GM03348 (cell line): ENCODE measurements around the gene EXTL1.

Source experiments
- DNase-seq: peaks from one replicate; pipeline ENCODE4 v3.0.0; 2012; ENCODE audit warnings: low spot score

Gene EXTL1

GRCh38 chr1:26044414-26044813 is 22.8 kb downstream of the EXTL1 start:
- no peak for DNase-seq

GRCh38 chr1:26044971-26045721 is 23.6 kb downstream of the EXTL1 start:
- DNase-seq = no peak

DNA sequence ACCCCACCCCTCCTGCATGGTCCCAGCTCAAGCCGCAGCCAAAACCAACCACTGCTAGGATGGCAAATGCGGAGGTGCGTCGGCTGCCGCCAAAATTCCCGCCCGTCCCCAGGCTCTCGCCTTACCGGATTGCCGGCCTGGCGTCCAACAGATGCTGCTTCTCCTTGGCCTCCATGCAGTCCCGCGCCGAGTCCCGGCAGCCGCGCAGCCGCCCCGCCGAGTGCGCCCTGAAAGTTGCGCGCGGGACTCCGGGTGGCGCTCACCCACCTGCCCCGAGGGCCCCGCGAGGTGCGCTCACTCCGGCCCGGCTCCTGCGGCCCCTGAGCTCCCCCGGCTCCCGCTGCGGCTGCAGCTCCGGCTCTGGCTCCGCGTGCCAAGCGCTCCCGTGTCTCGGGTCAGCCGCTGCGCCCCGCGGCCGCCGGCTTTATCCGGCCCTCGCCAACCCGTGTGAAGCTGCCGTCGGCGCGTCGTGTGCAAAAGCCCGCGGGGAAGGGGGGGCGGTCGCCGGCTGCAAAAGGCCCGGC is 24.2 kb downstream of the EXTL1 start, which contains the start of gene SLC30A2:
SLC30A2 (minus strand) TSS at position 397 of the 524 bp plus-strand sequence; CDS start at position 175, 222 bp downstream.
- no peak for DNase-seq

- no peak for DNase-seq
Measured at GRCh38 chr1:26046246-26047095, 24.9 kb downstream of the EXTL1 start.

GRCh38 chr1:26047278-26047874 is 25.8 kb downstream of the EXTL1 start:
- no peak for DNase-seq

GRCh38 chr1:26049531-26050247 is 28.1 kb downstream of the EXTL1 start:
- no peak for DNase-seq

DNA sequence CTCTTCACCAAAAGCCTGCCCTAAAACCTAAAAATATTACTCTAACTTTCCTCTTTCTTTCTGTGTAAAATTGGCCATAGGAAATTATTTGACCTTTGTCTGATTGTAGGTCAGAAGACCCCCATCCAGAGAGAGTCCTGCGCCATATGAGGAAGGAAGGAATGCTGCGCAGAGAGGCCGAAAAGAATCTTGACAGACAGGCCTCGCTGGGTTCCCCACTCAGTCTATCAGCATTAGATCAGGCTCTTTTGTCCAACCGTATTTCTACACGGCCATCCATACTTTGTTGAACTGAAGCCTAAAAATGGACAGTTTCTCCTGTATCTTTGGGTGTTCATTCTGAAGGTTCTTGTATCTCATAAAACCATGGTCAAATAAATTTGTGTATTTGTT is 28.7 kb downstream of the EXTL1 start:
- no peak for DNase-seq

DNA sequence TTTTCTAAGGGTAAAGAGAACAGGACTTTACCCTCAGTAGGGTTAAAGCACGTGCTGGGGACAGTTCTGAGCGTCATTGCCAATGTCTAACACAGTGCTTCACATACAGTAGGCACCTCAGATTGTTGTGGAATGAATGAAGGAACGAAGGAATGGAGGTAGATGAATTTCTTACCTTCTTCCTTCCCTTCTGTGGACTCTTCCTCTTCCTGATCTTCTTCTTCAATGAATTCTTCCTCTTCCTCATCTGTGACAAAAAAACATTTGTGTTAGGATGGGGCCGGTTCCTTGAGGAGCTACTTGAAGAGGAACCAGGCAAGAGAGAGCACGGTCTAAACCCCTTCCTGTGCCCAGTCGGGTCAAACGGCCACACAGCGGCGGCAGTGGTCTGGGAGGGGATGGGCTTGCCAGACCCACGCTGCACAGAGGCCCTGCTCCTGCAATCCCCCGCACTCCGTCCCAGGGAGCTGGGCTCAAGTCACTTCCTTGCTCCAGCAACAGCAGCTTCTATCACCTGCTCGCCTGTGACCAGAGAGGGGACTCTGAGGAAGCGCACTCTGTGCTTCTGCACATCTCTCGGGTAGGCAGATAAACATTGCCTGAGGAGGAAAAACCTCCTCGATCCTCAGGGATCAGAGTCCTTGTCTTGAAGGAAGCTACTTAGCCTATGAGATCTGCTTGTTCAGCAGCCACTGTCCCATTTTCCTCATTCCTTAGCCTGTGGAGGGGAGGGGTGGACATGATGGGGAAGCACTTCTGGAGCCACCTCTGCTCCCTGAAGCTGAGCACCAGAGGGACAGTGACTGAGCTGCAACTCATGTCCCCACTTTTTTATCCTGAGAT is 32.4 kb downstream of the EXTL1 start:
- DNase-seq = no peak

DNA sequence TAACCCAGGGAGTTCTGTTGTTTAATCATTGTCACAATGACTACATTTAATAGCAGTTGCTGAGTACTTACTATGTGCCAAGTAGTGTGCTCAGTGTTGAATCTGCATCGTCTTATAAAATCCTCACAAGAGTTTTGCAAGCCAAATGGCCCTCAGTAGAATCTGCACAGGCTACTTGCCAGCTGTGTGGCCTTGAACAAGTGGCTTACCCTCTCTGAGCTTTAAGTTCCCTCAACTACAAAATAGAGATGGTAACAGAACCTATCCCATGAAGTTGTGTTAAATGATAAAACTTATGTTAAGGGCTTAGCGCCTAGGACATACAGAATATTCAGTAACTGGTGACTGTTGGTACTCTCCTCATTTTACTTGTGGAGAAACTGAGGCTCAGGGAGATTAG is 33.5 kb downstream of the EXTL1 start:
- DNase-seq = no peak

DNA sequence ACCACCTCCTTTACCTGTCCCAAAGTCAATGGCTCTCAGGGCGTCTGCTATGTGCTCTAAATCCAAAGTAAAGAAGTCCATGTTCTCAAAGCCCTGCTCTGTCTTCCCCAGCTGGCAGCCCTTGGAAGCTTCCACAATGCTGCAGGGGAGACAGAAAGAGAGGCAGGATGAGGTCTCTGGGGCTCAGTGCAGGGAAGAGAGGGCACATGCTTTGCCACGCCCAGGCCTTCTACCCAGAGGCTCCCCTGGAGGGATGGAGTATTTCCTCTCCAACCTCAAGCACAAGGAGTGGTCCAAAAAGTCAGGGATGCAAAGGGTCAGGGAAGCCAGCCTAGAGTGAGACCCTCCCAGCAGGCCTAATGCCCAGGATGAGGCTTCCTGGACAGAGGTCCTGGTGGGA is 35.6 kb downstream of the EXTL1 start:
- DNase-seq = no peak

DNA sequence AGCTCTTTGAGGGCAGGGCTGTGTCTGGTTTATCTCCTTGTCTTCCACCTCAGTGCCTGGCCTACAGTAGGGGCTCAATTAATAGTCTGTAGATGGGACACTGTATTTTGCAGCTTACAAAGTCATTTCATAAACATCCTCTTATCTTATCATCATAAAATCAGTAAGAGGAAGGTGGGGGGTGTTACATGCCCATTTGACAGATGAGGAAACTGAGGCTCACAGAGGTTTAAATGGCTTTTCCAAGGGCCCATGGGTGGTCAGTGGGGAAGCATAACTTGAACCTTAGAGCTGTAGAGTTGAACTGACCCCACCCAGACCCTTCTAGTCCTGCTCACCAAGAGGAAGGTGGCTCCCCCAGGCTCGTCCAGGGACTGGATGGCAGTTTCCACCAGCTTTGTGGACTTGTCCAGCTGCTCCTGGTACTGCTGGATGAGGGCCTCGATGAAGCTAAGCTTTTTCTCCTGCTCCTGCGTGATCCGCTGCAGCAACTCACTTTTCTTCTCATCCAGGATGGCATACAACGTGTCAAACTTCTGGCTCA is 36.5 kb downstream of the EXTL1 start:
- DNase-seq = no peak

DNA sequence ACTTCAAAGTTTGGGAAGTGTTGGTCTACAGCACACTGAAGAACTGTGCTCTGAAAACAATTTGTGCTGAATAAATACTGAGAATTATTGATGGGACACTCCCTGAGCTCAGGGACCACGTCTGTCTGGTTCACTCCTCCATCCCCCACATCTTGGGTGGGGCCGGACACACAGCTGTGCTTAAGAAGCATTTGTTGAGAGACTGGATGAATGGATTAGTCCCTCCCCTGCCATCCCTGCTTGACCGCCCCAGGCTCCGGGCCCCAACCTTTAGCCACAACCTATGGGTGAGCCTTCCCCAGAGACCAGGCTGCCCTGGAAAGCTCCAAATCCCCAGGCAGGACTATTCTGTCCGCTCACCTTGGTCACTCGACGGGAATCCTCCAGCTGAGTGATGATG is 38.3 kb downstream of the EXTL1 start:
- no peak for DNase-seq

- DNase-seq = no peak
Measured at GRCh38 chr1:26060832-26061574, 39.4 kb downstream of the EXTL1 start.

- no peak for DNase-seq
Measured at GRCh38 chr1:26064553-26064952, 43.0 kb downstream of the EXTL1 start.

- no peak for DNase-seq
Measured at GRCh38 chr1:26066160-26066559, 44.6 kb downstream of the EXTL1 start.

GRCh38 chr1:26066857-26067256 is 45.3 kb downstream of the EXTL1 start:
- DNase-seq = no peak

DNA sequence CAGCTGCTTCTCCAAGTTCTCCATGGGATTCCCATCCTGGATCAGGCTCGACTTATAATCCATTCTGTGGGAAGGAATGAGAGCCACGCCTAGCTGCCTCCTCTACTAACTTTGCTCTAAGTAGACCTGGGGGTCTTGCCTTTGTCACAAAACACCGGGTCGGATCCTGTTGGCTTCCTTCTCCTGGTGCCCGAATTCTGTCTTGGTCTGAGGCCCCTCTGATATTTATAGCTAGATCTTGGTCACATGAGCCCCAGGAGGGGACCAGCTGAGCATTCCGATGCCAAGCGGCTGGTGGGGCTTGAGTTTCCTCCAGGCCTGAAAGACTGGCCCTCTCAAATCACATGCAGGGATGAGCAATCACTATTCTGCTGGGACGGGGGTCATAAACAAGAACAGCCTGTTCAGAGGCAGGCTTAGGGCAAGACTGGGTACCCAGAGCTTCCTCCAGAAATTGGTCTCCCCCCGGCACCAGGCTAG is 45.9 kb downstream of the EXTL1 start, which contains the start of gene TRIM63:
TRIM63 (minus strand) TSS at position 199 of the 480 bp plus-strand sequence; CDS start at position 63, 136 bp downstream.
- DNase-seq = no peak

- DNase-seq = no peak
Measured at GRCh38 chr1:26069941-26070295, 48.3 kb downstream of the EXTL1 start.

DNA sequence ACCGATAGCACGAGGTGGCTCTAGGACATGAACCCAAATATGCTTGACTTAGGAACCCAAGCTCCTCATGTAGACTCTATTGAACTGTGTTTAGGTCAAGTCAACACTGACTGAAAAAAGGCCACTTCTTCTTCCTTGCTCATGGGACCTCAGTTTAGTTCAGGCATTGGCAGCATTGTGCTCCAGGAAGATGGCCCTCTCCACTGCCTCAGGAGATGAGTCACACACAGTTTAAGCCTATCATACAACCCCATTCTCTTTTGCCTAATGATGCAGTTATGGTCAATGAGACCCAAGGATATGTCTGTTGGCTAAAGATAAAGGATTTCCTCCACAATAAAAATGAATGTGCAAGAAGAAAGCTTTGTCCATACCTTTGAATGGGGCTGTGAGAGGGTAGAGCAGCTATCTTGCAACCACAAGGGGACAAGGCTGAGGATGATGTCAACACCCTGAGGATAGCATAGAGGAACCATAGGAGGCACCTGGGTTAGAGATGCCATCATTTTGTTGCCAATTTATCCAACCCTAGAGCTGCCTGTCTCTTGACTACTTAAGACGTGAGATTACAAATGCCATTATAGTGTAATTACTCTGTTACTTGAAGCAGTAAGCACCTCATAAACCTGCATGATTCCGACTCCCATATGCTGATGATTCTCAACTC is 48.9 kb downstream of the EXTL1 start:
- DNase-seq = no peak
